GM12878 (cell line): Measurements from ENCODE around the gene SEC16B. TPM values are rescaled to one million over a fixed set of nuclear protein-coding genes. Genes with fewer than 3 reads are reported as not detected.

Experiments used
- ATAC-seq: fragments of 200-7000 bp; cut with Tn5 transposase; 3 replicates; pipeline ENCODE4 v1.9.1; 2020; ENCODE audit warnings: mild to moderate bottlenecking, moderate library complexity
- BruUV-seq: library from RNA; stranded (reverse); fragments of 400-500 nt; replicated peaks from 2 replicates; lab custom pipeline; 2021; lab: Mats Ljungman, UMichigan
- CTCF ChIA-PET: fragments of 300-600 bp; sonication (Branson Sonifier 250); formaldehyde crosslinking; extraction: SDS; loops from one replicate; lab custom pipeline; 2021; ENCODE audit warnings: inconsistent platforms; lab: Yijun Ruan, JAX
- POLR2A ChIA-PET: fragments of 350-600 bp; formaldehyde crosslinking; extraction: SDS; loops from one replicate; lab custom pipeline; 2021; ENCODE audit warnings: inconsistent platforms; lab: Charles Lee
- RAD21 ChIA-PET: fragments of 300-600 bp; sonication (Branson Sonifier 250); formaldehyde crosslinking; loops from one replicate; lab custom pipeline; 2023; ENCODE audit warnings: antibody characterized with exemption; ENCODE audit not compliant: unreplicated experiment; lab: Charles Lee
- SMC1A ChIA-PET: fragments of 300-600 bp; sonication (Branson Sonifier 250); formaldehyde crosslinking; loops from one replicate; lab custom pipeline; 2023; ENCODE audit not compliant: unreplicated experiment, uncharacterized antibody; lab: Charles Lee
- DNase-seq: peaks from one replicate; pipeline ENCODE4 v3.0.0-alpha.2; 2011; ENCODE audit warnings: low read depth, low spot score
- FAIRE-seq: peaks from 3 replicates; lab custom pipeline; 2011; peaks lifted over from hg19 to GRCh38; lab: Jason Lieb, UNC
- H2AFZ ChIP-seq: 2 replicates; pipeline ENCODE4 v1.6.0; 2011; ENCODE audit warnings: low read depth, low read length, control low read depth; ENCODE audit not compliant: control insufficient read depth
- H3K27ac ChIP-seq: 2 replicates; pipeline ENCODE4 v1.5.1; 2011; ENCODE audit warnings: control low read depth; ENCODE audit not compliant: control insufficient read depth, insufficient read depth
- H3K27me3 ChIP-seq, 2 experiments: replicated peaks in 1 of 2; 2 replicates each; pipeline versions ENCODE4 v1.6.0 to v1.6.1; 2011; ENCODE audit warnings: low read length in 1 of 2; ENCODE audit not compliant: control insufficient read depth in 2 of 2, insufficient read depth in 2 of 2
- H3K36me3 ChIP-seq, 2 experiments: 2 replicates each; pipeline ENCODE4 v1.5.1; 2011; ENCODE audit warnings: low read length in 1 of 2; ENCODE audit not compliant: control insufficient read depth in 2 of 2, insufficient read depth in 2 of 2
- H3K4me1 ChIP-seq: 2 replicates; pipeline ENCODE4 v1.6.1; 2011; ENCODE audit warnings: mild to moderate bottlenecking, low read length, moderate library complexity, mixed read lengths; ENCODE audit not compliant: control insufficient read depth, insufficient read depth
- H3K4me2 ChIP-seq: 2 replicates; pipeline ENCODE4 v1.6.0; 2011; ENCODE audit warnings: control low read depth; ENCODE audit not compliant: control insufficient read depth, insufficient read depth
- H3K4me3 ChIP-seq: fragments of 200-600 bp; sonication (generic); 2 replicates; pipeline ENCODE4 v1.5.1; 2016
- H3K79me2 ChIP-seq: 2 replicates; pipeline ENCODE4 v1.6.0; 2011; ENCODE audit warnings: low read length; ENCODE audit not compliant: control insufficient read depth, insufficient read depth
- H3K9ac ChIP-seq: 2 replicates; pipeline ENCODE4 v1.8.0; 2011; ENCODE audit warnings: low read length, control low read depth, mixed read lengths; ENCODE audit not compliant: control insufficient read depth, insufficient read depth
- H3K9me3 ChIP-seq: replicated peaks from 3 replicates; pipeline ENCODE4 v1.5.1; 2011; ENCODE audit warnings: mild to moderate bottlenecking, low read length; ENCODE audit not compliant: control insufficient read depth, insufficient read depth
- H4K20me1 ChIP-seq: 2 replicates; pipeline ENCODE4 v1.6.0; 2011; ENCODE audit not compliant: control insufficient read depth, insufficient read depth
- ATF7 ChIP-seq: fragments of 450-650 bp; IDR thresholded peaks from 2 replicates; pipeline ENCODE4 v1.6.1; 2016; ENCODE audit warnings: low read depth, mild to moderate bottlenecking
- E2F4 ChIP-seq: IDR thresholded peaks from 2 replicates; pipeline ENCODE4 v1.6.1; 2012; ENCODE audit warnings: low read depth, low read length, improper control_type of control experiment
- ELK1 ChIP-seq: IDR thresholded peaks from 2 replicates; pipeline ENCODE4 v1.6.1; 2012; ENCODE audit warnings: low read depth, low read length, improper control_type of control experiment
- KLF5 ChIP-seq: fragments of 450-650 bp; IDR thresholded peaks from 2 replicates; pipeline ENCODE4 v1.6.1; 2014; ENCODE audit warnings: mild to moderate bottlenecking; ENCODE audit not compliant: partially characterized antibody
- RAD21 ChIP-seq: IDR thresholded peaks from 2 replicates; pipeline ENCODE4 v1.6.1; 2011; ENCODE audit warnings: mild to moderate bottlenecking, low read depth, low read length, moderate library complexity; ENCODE audit not compliant: insufficient read depth
- SIN3A ChIP-seq: IDR thresholded peaks from 2 replicates; pipeline ENCODE4 v1.6.1; 2012; ENCODE audit warnings: low read depth, low read length, improper control_type of control experiment
- TARDBP ChIP-seq: IDR thresholded peaks from 2 replicates; pipeline ENCODE4 v1.6.1; 2016; ENCODE audit warnings: borderline replicate concordance
- WGBS: methylation state at CpG from one replicate; pipeline ENCODE4 v1.1.6; 2016; ENCODE audit warnings: low lambda C conversion rate; ENCODE audit not compliant: insufficient replicate concordance, insufficient coverage; ENCODE audit errors: missing lambda C conversion rate; 5-methylcytosine and 5-hydroxymethylcytosine counted together
- in situ Hi-C: fragments of 300-500 bp; cut with MboI; formaldehyde crosslinking; loops from 9 replicates; pipeline ENCODE4 v1.14.3; 2018; ENCODE audit warnings: mixed read lengths
- intact Hi-C: fragments of 100-400 bp; cut with micrococcal nuclease; formaldehyde crosslinking; loops from one replicate; pipeline ENCODE4 v1.14.2; 2022; ENCODE audit not compliant: unreplicated experiment
- polyA plus RNA-seq, 11 experiments: library from polyadenylated mRNA; depleted of rRNA in 4 of 11; unstranded in 6 of 11; stranded (reverse) in 5 of 11; fragments of >200 nt; fragmentation: Nextera tagmentation in 4 of 11; fragmentation: Illumina TruSeq in 1 of 11; extraction: Ambion mirVana in 4 of 11; extraction: Trizol in 1 of 11; gene quantifications; 1 replicate in 1 of 11; 2 replicates in 10 of 11; pipeline versions ENCODE4 v1.2.1 to v1.2.3, GENCODE V29; 2011 to 2016; ENCODE audit warnings: inconsistent platforms in 2 of 11, missing spikeins in 2 of 11, low read depth in 1 of 11
- total RNA-seq, 4 experiments: library from RNA; depleted of rRNA in 3 of 4; stranded (reverse); fragments of >200 nt in 3 of 4; fragmentation: Illumina TruSeq in 1 of 4; extraction: Trizol in 1 of 4; gene quantifications; 2 replicates each; pipeline versions ENCODE4 v1.2.1 to v1.2.3, GENCODE V29; 2013 to 2021
- TF ChIP-seq, protein P1 (sequence below): fragments of 450-650 bp; IDR thresholded peaks from 2 replicates; pipeline ENCODE4 v1.6.1; 2017; ENCODE audit warnings: antibody characterized with exemption, mild to moderate bottlenecking, moderate library complexity
- TF ChIP-seq, protein P2 (sequence below): fragments of 450-650 bp; IDR thresholded peaks from 2 replicates; pipeline ENCODE4 v1.6.1; 2014; ENCODE audit warnings: mild to moderate bottlenecking
- TF ChIP-seq, protein P3 (sequence below): fragments of 450-650 bp; conservative IDR thresholded peaks from 2 replicates; pipeline ENCODE4 v1.6.1; 2017; ENCODE audit warnings: mild to moderate bottlenecking, moderate library complexity

SEC16B gene
- total and polyA plus RNA-seq, 10 of the 15 experiments (the other 5 are each of a cell fraction or from before 2014, with no cell fraction given) = 0.10 to 0.94 (median 0.17) TPM; not detected in 2

GRCh38 chr1:177925006-177925405 is 44.9 kb downstream of the SEC16B start (continued):
- TF ChIP-seq, protein P1, sequence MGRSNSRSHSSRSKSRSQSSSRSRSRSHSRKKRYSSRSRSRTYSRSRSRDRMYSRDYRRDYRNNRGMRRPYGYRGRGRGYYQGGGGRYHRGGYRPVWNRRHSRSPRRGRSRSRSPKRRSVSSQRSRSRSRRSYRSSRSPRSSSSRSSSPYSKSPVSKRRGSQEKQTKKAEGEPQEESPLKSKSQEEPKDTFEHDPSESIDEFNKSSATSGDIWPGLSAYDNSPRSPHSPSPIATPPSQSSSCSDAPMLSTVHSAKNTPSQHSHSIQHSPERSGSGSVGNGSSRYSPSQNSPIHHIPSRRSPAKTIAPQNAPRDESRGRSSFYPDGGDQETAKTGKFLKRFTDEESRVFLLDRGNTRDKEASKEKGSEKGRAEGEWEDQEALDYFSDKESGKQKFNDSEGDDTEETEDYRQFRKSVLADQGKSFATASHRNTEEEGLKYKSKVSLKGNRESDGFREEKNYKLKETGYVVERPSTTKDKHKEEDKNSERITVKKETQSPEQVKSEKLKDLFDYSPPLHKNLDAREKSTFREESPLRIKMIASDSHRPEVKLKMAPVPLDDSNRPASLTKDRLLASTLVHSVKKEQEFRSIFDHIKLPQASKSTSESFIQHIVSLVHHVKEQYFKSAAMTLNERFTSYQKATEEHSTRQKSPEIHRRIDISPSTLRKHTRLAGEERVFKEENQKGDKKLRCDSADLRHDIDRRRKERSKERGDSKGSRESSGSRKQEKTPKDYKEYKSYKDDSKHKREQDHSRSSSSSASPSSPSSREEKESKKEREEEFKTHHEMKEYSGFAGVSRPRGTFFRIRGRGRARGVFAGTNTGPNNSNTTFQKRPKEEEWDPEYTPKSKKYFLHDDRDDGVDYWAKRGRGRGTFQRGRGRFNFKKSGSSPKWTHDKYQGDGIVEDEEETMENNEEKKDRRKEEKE = no peak
- TF ChIP-seq E2F4 = no peak
- TF ChIP-seq KLF5 = no peak

DNA sequence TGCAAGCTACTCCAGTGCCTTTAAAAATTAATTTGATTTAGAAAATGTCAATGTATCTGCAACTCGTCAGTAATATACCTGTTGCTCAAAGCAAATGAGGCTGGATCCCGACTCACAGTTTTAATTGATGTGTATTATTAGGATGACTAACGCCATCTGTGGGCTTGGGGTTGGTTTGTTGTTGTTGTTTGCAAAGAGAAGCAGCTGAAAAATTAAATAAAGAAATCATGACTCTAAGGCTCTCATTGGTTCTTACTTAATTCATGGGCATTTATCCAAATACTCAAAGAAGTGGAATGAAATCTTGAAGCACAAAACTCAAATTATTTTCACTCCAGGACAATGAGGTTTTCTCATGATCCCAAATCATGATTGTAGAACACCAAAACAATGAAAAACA is 46.4 kb downstream of the SEC16B start:
- POLR2A ChIA-PET = no interaction called here
- no peak for FAIRE-seq

More for the DNA sequence above, 46.4 kb downstream of the SEC16B start:
- Histone ChIP-seq H3K9ac (no peak overlapping the region), H3K9me3 (no peaks in the 10 kb centered on the region), H3K4me3 (no peak overlapping the region), H3K27me3 (no peaks in the 10 kb centered on the region; a peak in 2 of 4 replicates), H3K36me3 (no peaks in the 10 kb centered on the region), H4K20me1 (no peaks in the 10 kb centered on the region), H3K4me1 (no peaks in the 10 kb centered on the region), H3K4me2 (no peak overlapping the region), H3K79me2 (no peaks in the 10 kb centered on the region), H2AFZ (no peak overlapping the region), H3K27ac (no peak overlapping the region)
- DNase-seq (no peak), ATAC-seq (no peak)
- CTCF ChIA-PET = no interaction called here
- no peak for TF ChIP-seq RAD21
- TF ChIP-seq, protein P2, sequence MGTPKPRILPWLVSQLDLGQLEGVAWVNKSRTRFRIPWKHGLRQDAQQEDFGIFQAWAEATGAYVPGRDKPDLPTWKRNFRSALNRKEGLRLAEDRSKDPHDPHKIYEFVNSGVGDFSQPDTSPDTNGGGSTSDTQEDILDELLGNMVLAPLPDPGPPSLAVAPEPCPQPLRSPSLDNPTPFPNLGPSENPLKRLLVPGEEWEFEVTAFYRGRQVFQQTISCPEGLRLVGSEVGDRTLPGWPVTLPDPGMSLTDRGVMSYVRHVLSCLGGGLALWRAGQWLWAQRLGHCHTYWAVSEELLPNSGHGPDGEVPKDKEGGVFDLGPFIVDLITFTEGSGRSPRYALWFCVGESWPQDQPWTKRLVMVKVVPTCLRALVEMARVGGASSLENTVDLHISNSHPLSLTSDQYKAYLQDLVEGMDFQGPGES = no peak
- no peak for TF ChIP-seq SIN3A
- TF ChIP-seq TARDBP = no peak
- no peak for TF ChIP-seq ELK1
- TF ChIP-seq, protein P3, sequence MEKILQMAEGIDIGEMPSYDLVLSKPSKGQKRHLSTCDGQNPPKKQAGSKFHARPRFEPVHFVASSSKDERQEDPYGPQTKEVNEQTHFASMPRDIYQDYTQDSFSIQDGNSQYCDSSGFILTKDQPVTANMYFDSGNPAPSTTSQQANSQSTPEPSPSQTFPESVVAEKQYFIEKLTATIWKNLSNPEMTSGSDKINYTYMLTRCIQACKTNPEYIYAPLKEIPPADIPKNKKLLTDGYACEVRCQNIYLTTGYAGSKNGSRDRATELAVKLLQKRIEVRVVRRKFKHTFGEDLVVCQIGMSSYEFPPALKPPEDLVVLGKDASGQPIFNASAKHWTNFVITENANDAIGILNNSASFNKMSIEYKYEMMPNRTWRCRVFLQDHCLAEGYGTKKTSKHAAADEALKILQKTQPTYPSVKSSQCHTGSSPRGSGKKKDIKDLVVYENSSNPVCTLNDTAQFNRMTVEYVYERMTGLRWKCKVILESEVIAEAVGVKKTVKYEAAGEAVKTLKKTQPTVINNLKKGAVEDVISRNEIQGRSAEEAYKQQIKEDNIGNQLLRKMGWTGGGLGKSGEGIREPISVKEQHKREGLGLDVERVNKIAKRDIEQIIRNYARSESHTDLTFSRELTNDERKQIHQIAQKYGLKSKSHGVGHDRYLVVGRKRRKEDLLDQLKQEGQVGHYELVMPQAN = no peak
- TF ChIP-seq ATF7 = no peak
- 0% methylated on average over 3 of the region's 3 CpGs for WGBS
- BruUV-seq = no TSS peak
- in situ Hi-C loops (no loop called here), intact Hi-C loops (no loop called here)
- RAD21 ChIA-PET = interaction anchor here (2.0 kb wide), 1 partner anchor 11 kb away, joined by 4 read pairs; no protein-coding TSS in a partner anchor
- SMC1A ChIA-PET = interaction anchor here (1.9 kb wide), 1 partner anchor 19 kb away, joined by 6 read pairs; no protein-coding TSS in a partner anchor
